Nephron progenitor cell (in vitro differentiated cells): Measurements from ENCODE around the gene P2RX1.

Experiments
- DNase-seq: peaks from one replicate; pipeline ENCODE4 v3.0.0; 2021
- H3K27ac Mint-ChIP-seq: 2 replicates; pipeline ENCODE4 v1.8.0; 2021; ENCODE audit warnings: mild to moderate bottlenecking, moderate library complexity, mixed read lengths
- H3K27me3 Mint-ChIP-seq: 2 replicates; pipeline ENCODE4 v1.8.0; 2021; ENCODE audit warnings: mild to moderate bottlenecking, low read depth, mixed read lengths; ENCODE audit not compliant: poor library complexity
- H3K36me3 Mint-ChIP-seq: 2 replicates; pipeline ENCODE4 v1.8.0; 2021; ENCODE audit warnings: low read depth, mixed read lengths
- H3K4me1 Mint-ChIP-seq: 2 replicates; pipeline ENCODE4 v1.8.0; 2021; ENCODE audit warnings: mixed read lengths
- H3K4me3 Mint-ChIP-seq: 2 replicates; pipeline ENCODE4 v1.8.0; 2021; ENCODE audit warnings: mild to moderate bottlenecking, moderate library complexity, mixed read lengths
- H3K9me3 Mint-ChIP-seq: 2 replicates; pipeline ENCODE4 v1.8.0; 2021; ENCODE audit warnings: mild to moderate bottlenecking, moderate library complexity, mixed read lengths
- TF ChIP-seq, protein P1 (sequence below): fragments of 200-600 bp; sonication (generic); IDR thresholded peaks from 2 replicates; pipeline ENCODE4 v1.5.0; 2021; ENCODE audit warnings: antibody characterized with exemption

Gene P2RX1

DNA sequence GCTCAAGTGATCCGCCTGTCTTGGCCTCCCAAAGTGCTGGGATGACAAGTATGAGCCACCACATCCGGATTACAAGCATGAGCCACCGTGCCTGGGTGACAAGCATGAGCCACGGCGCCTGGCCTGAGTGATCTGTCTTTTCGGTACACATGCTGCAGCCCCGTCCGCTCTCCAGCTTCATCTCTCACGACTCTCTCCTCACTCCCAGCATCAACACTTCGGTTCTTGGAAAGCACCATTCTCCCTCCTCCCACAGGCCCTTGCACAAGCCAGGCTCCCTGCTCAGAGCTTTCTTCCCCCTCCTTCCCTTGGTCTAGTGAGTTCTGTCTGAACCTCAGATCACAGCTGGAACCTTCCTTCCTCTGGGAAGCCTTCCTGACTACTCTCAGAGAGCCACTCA lies 63.7 kb downstream of the P2RX1 start:
- H3K27ac Mint-ChIP-seq, result no peak overlapping the region
- H3K27me3 Mint-ChIP-seq, result peaks cover 33% of the 10 kb centered on the region
- no peak overlapping the region for H3K4me3 Mint-ChIP-seq
- TF ChIP-seq, protein P1, sequence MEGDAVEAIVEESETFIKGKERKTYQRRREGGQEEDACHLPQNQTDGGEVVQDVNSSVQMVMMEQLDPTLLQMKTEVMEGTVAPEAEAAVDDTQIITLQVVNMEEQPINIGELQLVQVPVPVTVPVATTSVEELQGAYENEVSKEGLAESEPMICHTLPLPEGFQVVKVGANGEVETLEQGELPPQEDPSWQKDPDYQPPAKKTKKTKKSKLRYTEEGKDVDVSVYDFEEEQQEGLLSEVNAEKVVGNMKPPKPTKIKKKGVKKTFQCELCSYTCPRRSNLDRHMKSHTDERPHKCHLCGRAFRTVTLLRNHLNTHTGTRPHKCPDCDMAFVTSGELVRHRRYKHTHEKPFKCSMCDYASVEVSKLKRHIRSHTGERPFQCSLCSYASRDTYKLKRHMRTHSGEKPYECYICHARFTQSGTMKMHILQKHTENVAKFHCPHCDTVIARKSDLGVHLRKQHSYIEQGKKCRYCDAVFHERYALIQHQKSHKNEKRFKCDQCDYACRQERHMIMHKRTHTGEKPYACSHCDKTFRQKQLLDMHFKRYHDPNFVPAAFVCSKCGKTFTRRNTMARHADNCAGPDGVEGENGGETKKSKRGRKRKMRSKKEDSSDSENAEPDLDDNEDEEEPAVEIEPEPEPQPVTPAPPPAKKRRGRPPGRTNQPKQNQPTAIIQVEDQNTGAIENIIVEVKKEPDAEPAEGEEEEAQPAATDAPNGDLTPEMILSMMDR, result no peak
- peaks cover 11% of the 10 kb centered on the region for H3K4me1 Mint-ChIP-seq
- DNase-seq, result no peak
- H3K9me3 Mint-ChIP-seq, result peaks cover 14% of the 10 kb centered on the region
- no peaks in the 10 kb centered on the region for H3K36me3 Mint-ChIP-seq

DNA sequence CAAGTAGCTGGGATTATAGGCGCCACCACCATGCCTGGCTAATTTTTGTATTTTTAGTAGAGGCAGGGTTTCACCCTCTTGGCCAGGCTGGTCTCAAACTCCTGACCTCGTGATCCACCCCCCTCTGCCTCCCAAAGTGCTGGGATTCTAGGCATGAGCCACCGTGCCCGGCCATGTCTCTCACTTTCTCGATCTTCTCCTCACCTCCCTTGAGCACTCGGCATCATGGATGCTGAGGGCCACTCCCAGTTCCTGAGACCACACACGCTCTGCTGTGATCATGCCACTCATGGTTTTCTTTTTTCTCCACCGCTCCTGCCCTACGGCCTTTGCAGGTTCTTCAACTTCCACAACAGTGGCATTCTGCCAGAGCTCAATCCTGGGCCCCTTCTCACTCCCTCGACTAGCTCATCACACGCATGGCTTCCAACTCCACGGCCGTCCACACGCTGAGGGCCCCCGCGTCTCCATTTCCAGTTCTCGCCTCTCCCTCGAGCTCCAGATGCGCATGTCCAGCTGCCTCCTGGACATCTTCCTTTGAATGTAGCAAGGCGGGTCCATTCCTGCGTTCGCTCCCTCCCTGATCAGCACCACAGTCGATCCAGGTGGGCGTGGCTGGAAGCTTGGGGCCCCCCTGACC lies 64.7 kb downstream of the P2RX1 start:
- Mint-ChIP-seq H3K27ac (no peak overlapping the region), H3K27me3 (peaks cover 37% of the 10 kb centered on the region), H3K4me1 (peaks cover 15% of the 10 kb centered on the region), H3K36me3 (no peaks in the 10 kb centered on the region), H3K4me3 (no peak overlapping the region), H3K9me3 (peaks cover 14% of the 10 kb centered on the region)
- TF ChIP-seq, protein P1, result no peak
- DNase-seq, result no peak

DNA sequence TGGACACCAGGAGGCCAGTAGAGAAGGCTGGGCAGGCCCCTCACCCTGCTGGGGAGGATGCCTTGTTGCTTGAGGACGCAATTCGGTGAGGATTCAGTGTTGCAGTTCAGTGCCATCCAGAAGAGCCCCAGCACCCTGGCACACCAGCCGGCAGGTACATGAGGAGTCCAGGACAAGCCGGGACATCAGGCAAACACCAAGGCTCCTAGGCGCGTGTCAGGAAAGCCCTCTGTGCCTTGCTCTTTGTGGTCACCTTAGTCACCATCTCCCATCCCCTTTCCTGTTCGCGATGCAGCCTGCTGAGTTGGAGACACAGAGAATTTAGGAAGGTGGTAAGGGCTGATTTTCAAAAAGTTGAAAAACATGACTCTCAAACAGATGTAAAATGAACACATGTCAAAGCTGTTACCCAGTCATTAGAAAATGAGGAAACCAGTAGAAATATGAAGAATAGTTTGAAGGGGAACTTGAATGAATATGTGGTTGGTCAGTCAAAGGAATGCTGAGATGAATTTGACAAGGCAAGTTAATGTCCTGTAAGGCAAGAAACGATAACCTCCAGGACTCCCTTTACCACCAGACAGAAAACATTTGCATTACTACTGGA lies 67.9 kb downstream of the P2RX1 start:
- Mint-ChIP-seq H3K27ac (no peak overlapping the region), H3K4me1 (peaks cover 35% of the 10 kb centered on the region), H3K27me3 (peaks cover 33% of the 10 kb centered on the region), H3K9me3 (peaks cover 4% of the 10 kb centered on the region), H3K4me3 (no peak overlapping the region), H3K36me3 (peaks cover 11% of the 10 kb centered on the region)
- no peak for DNase-seq
- TF ChIP-seq, protein P1, result no peak

DNA sequence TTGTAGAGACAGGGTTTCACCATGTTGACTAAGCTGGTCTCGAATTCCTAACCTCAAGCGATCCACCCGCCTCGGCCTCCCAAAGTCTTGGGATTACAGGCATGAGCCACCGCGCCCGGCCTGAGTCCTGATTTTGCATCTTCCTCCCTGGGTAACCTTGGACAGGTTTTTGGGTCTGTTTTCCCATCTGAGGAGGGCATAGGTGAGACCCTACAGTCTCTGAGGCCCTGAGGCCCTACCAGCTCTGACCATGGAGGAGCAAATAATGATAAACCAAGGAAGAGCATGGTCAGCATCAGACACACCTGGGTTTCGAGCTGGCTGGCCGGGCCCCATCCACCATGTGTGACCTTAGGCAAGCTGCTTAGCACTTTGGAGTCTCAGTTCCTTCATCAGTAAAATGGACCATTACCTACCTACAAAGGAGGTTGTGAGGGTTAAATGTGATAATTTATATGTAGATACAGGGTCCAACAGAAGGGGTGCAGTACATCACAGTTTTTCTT lies 69.0 kb downstream of the P2RX1 start:
- no peak for DNase-seq
- peaks cover 35% of the 10 kb centered on the region for H3K4me1 Mint-ChIP-seq
- peak overlapping the region; percentile 23 for H3K4me3 Mint-ChIP-seq
- peaks cover 33% of the 10 kb centered on the region for H3K27me3 Mint-ChIP-seq
- TF ChIP-seq, protein P1, result no peak
- H3K27ac Mint-ChIP-seq, result no peak overlapping the region
- peaks cover 21% of the 10 kb centered on the region for H3K36me3 Mint-ChIP-seq
- no peaks in the 10 kb centered on the region for H3K9me3 Mint-ChIP-seq
